CD4-positive, alpha-beta T cell treated with Interleukin-21 for 1 hour (primary cell): ENCODE results near the gene CSNK1G3.
A peak's percentile ranks its signal among the peaks of the same experiment; 100 is the strongest.

Experiments used
- DNase-seq: peaks from one replicate; pipeline ENCODE4 v3.0.0-alpha.2; 2020

The CSNK1G3 gene

DNA sequence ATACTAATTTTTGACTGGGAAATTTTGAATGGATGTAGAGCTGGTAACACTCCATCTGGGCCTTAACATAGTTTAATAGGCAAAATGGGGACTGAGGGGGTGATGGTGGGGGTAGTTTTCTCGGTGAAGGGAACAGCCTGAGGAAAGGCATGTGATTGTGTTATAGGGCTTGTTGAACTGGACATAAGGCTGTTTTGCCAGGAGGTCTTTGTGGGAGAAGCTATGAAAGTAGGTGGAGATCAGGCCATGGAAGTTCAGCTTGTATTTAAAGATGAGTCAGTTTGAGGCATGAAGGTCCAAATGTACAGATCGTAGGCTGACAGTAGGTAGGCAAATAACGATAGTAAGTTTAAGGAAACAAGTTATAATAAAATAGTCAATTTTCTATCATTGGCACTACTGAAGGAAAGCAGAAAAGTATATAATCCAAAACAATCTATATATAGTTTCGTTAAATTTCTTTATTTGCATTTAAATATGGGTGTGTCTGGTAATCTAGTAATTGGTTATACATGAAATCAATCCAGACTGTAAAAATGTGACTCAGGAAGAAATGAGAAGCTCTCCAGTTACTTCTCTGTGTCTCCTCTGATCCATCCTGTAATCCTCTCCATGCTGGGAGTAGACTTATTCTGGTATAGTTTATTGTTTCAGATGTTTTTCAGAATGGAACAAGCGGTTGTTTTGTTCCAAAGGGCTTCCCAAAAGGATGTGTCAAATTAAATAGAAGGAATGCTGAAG, 2.8 kb downstream of the CSNK1G3 start:
- DNase-seq, result no peak

GRCh38 chr5:123515904-123516303, 3.9 kb downstream of the CSNK1G3 start:
- peak; percentile 68 for DNase-seq

GRCh38 chr5:123517476-123517875, 5.5 kb downstream of the CSNK1G3 start:
- no peak for DNase-seq

DNA sequence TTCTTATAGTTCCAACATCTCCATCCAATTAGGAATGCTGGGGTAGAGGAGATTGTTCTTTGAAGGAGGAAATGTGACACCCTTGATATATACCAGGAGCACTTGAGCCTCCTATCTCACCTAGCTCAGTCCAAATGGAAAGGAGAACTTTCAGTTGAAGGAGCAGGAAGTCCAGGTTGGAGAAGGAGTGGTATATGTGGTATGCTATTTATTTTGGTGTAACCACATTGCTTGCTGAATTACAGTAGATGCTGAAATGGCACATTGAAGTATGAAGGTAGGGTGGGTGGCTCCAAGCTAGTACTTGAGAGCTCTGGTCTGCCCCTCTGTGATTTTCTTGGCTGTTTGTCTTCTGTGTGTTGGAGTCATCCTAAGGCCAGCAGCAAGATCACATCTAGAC, 6.1 kb downstream of the CSNK1G3 start:
- no peak for DNase-seq

GRCh38 chr5:123520677-123521247, 8.8 kb downstream of the CSNK1G3 start:
- no peak for DNase-seq

- DNase-seq, result no peak
These were observed 12.2 kb downstream of the CSNK1G3 start for GRCh38 chr5:123524146-123524545.

DNA sequence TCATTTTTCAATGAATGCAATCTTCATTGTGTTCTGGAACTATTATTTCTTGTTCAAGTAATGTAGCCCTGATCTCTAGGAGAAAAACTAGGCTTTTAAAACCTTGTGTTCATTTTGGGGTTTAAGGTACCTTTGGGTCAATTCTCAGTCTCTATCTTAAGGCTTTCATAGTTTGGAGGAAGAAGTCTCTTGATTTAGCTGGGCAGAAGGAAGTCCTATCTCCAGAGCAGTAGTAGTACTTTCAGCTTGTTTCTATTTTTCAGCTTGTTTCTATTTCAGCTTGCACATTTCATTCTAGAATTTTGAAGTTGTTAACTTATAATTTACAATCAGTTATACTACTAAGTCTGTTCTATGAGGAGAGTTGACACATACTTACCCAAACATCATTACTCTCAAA, 15.2 kb downstream of the CSNK1G3 start:
- no peak for DNase-seq

DNA sequence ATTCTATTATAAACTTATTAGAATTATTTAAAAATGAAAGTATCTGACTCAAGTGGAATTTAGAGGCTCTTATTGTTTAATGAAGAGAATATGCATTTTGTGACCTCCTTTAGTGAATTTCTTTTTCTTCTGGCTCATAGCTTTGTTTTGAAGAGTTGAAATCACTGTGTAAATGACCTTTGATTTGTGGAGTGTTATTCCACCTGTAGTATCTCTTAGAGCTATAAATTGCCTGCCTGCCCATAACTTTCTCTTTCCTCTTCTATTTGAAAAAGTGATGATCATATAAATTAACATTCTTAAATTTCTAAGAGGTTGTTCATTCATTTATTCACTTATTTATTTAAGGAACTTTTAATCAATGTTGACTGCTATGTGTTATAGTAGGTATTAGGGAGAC, 16.1 kb downstream of the CSNK1G3 start:
- no peak for DNase-seq

DNA sequence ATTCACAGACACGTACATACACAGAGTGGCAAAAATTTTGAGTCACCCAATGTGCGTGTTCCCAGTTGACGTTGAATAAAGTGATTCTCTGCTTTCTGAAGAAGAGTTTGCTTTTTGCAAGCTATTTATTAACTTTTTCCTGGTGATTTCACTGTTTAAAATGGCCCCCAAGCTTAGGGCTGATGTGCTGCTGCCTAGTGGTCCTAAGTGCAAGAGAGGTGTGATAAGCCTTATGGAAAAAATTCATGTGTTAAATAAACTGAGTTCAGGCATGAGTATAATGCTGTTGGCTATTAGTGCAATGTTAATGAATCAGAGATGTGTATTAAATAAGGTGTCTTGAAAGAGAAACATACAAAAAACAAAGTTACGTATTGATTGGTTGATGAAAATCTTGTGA, 16.9 kb downstream of the CSNK1G3 start:
- no peak for DNase-seq

DNA sequence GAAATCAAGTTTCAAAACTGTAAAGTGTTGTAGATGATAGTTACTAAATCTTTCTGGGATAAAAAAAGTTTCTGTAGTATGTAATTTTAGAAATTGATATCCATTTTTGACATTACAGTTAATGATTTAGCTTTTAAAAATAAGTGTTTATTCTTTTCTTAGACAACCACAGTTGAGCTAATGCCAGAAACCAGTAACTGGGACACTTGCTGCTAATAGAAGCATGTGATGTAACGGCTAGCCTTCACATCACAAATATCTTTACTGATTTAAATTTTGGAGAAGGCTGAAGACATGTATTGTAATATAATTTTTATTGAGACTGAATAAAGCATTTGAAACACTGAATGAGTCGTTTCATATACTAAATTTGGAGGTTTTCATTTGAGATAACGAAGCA, 18.8 kb downstream of the CSNK1G3 start:
- no peak for DNase-seq

GRCh38 chr5:123535648-123536047, 23.7 kb downstream of the CSNK1G3 start:
- no peak for DNase-seq

DNA sequence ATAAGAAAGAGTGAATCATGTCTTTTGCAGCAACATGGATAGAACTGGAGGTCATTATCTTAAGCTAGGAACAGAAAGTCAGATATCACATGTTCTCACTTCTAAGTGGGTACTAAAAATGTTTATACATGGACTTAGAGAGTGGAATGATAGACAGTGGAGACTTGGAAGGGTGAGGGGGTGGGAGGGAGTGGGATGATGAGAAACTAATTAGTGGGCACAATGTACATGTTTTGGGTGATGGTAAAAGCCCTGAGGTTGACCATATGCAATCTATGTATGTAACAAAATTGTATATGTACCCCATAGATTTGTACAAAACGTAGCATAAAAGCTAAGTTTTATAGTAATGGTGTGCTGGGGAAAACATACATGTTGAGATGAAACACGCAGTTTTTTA, 25.3 kb downstream of the CSNK1G3 start:
- no peak for DNase-seq

DNA sequence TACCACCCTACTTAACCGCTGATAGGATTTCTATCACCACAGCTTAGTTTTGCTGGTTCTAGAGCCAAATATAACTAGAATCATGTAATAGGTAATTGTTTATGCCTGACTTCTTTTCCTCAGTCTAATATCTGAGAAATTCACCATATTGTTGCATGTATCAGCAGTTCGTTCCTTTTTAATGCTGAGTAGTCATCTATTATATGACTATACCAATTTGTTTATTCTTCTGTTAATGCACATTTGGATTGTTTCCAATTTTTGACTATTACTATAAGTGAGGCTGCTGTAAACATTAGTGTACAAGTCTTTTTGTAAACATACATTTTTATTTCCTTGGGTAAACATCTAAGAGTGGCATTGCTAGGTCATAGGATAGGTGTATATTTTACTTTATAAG, 25.9 kb downstream of the CSNK1G3 start:
- no peak for DNase-seq

DNA sequence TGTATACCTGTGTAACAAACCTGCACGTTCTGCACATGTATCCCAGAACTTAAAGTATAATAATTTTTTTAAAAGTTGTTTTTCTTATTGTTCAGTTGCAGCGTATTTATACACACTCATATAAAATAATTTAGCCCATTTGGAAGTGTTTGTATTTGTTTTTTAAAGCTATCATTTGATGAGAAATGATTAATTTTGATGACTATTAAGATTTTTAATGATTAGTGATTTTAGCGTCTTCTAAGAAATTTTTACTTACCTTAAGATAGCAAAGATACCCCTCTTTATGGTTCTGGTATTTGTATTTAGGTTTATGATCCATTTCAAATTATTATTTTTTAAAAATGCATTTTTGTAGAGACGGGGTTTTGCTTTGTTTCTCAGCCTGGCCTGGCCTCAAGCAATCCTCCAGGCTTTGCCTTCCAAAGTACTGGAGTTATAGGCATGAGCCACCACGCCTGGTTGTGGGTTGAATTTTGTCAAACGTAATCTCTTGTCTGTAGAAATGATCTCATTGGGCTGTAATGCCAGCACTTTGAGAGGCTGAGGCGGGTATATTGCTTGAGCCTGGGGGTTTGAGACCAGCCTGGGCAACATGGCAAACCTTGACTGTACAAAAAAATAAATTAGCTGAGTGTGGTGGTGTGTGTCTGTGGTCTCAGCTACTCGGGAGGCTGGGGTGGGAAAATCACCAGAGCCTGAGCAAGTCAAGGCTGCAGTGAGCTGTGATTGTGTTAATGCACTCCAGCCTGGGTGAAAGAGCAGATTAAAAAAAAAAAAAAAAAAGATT, 26.9 kb downstream of the CSNK1G3 start:
- DNase-seq, result no peak

DNA sequence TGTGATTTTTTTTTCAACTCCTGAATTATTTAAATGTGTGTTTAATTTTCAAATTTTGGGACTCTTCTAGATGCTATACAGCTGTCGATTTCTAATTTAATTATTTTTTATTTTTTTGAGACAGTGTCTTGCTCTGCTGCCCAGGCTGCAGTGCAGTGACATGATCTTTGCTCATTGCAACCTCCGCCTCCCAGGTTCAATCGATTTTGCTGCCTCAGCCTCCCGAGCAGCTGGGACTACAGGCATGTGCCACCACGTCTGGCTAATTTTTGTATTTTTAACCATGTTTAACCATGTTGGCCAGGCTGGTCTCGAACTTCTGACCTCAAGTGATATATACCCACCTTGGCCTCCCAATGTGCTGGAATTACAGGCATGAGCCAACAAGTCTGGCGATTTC, 28.6 kb downstream of the CSNK1G3 start:
- DNase-seq, result no peak

GRCh38 chr5:123543438-123543837, 31.5 kb downstream of the CSNK1G3 start:
- no peak for DNase-seq

GRCh38 chr5:123545506-123545905, 33.5 kb downstream of the CSNK1G3 start:
- DNase-seq, result peak; percentile 32

GRCh38 chr5:123546657-123547056, 34.7 kb downstream of the CSNK1G3 start:
- no peak for DNase-seq

DNA sequence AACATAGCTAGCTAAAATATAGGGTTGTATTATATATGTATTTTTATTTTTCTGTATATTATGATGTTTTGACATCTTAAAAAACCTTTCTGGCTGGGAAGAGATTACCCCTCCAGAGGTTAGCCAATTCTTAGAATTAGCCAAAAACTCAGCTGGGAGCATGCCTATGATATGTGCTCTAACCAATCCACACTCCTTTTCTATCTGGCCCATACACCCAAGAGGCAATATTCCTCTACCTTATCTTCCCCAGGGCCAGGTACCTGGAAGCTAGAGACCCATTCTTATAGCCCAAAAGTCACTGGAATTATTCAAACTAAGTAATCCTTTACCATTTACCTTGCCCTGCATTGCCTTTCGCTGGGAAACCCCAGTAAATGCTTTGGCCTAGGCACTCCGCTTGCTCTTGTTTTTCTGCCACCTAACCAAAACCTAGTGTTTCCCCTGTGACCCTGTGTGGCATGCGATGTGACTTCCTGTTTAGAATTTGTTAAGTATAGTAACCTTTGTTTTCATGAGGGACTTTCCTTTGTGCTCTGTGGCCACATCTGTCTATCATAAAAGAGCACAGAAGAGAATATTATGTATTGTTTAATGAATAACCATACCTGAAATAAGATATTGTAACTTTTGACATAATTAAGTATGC, 37.4 kb downstream of the CSNK1G3 start:
- peak; percentile 86 for DNase-seq

GRCh38 chr5:123554601-123555000, 42.6 kb downstream of the CSNK1G3 start:
- no peak for DNase-seq

DNA sequence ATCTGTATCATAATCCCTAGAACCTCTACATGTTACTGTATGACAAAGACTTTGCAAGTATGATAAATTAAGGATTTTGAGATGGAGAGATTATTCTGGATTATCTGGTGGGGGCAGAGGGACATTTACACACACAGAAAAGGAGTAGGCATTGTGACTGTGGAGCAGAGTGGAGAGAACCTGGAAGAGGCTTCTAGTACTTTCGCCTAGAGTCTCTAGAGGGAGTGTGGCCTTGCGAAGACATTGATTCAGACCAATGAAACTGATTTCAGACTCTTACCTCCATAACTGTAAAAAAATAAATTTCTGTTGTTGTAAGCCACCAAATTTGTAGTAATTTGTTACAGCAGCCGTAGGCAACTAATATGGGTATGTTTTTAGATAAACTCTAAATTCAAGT, 45.9 kb downstream of the CSNK1G3 start:
- DNase-seq, result no peak

DNA sequence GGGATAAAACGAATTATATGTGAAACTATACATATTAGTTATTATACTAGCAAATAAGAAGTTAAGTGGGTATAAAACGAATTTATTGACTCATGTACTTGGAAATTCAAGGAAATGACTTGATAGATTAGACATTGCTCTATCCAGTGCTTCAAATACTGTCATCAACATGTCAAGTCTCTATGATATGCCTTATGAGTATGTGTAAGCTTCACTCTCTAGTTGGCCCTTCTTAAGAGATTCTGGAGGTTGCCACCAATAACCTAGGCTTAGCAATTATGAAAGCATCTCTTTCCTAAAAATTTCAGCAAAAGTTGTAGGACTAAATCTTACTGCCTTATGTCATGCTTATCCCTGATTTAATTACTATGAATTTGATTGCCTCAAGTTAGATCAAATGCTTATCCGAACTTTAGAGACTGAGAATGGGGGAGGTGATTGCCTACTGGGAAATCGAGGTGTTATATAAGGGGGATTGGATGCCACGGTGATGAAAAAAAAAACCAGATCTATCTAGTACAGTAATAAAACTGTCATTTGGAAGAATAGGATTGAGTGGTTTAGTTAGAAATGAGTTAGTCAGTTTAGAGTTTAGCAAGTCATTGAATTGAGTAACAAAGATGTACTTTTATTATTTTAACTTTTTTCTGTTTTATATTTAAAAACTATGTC, 46.9 kb downstream of the CSNK1G3 start:
- no peak for DNase-seq

- no peak for DNase-seq
These were observed 47.4 kb downstream of the CSNK1G3 start for GRCh38 chr5:123559434-123559775.
